HCT116 (cell line): ENCODE data around the gene HNRNPH1. TPM values are rescaled to one million over a fixed set of nuclear protein-coding genes. Genes with fewer than 3 reads are reported as not detected.

Experiments used
- ATAC-seq: fragments of 200-7000 bp; cut with Tn5 transposase; 2 replicates; pipeline ENCODE4 v1.9.1; 2020; ENCODE audit warnings: mild to moderate bottlenecking, moderate library complexity
- BruUV-seq: library from RNA; stranded (reverse); fragments of 400-500 nt; replicated peaks from 2 replicates; lab custom pipeline; 2021; lab: Mats Ljungman, UMichigan
- CTCF ChIA-PET: fragments of 300-600 bp; sonication (Branson Sonifier 250); formaldehyde crosslinking; loops from one replicate; lab custom pipeline; 2021; ENCODE audit warnings: antibody characterized with exemption; lab: Charles Lee
- POLR2A ChIA-PET: fragments of 300-600, 350-600 bp; sonication (Branson Sonifier 250); formaldehyde crosslinking; loops from one replicate; lab custom pipeline; 2021; ENCODE audit warnings: antibody characterized with exemption; lab: Charles Lee
- RAD21 ChIA-PET, 2 experiments: fragments of 300-600 bp; sonication (Branson Sonifier 250); formaldehyde crosslinking; loops; one replicate each; lab custom pipeline; 2023; ENCODE audit warnings: low total read pairs in 2 of 2; ENCODE audit not compliant: uncharacterized antibody in 2 of 2, unreplicated experiment in 2 of 2, low non-redundant PET in 1 of 2; lab: Charles Lee
- DNase-seq: peaks from one replicate; pipeline ENCODE4 v3.0.0-alpha.2; 2010; ENCODE audit warnings: low read depth, low spot score
- H2AFZ ChIP-seq: fragments of 200-600 bp; shearing (Covaris generic), sonication (generic); 2 replicates; pipeline ENCODE4 v1.6.1; 2017; ENCODE audit warnings: low read depth, mixed run types, mixed read lengths, antibody characterized with exemption, low read length; ENCODE audit not compliant: poor library complexity, severe bottlenecking
- H3K27ac ChIP-seq: 2 replicates; pipeline ENCODE4 v1.5.1; 2012; ENCODE audit warnings: low read depth, low read length
- H3K27me3 ChIP-seq: fragments of 200-600 bp; sonication (generic); 2 replicates; pipeline ENCODE4 v1.6.1; 2016; ENCODE audit warnings: mixed run types, low read length, mixed read lengths; ENCODE audit not compliant: insufficient read depth
- H3K36me3 ChIP-seq, 2 experiments: fragments of 200-500 bp in 1 of 2; fragments of 200-600 bp in 1 of 2; sonication (Bioruptor generic) in 1 of 2; sonication (generic) in 1 of 2; 2 replicates each; pipeline versions ENCODE4 v1.5.1 to v1.6.1; 2014 to 2016; ENCODE audit warnings: low read length in 2 of 2, inconsistent platforms in 1 of 2, mixed read lengths in 1 of 2, mixed run types in 1 of 2; ENCODE audit not compliant: insufficient read depth in 2 of 2, control insufficient read depth in 1 of 2
- H3K4me1 ChIP-seq, 2 experiments: fragments of 200-600 bp in 1 of 2; sonication (generic) in 1 of 2; 2 replicates each; pipeline versions ENCODE4 v1.5.1 to v1.6.1; 2012 to 2017; ENCODE audit warnings: low read length in 2 of 2, inconsistent platforms in 1 of 2, mild to moderate bottlenecking in 1 of 2, mixed read lengths in 1 of 2, mixed run types in 1 of 2, moderate library complexity in 1 of 2; ENCODE audit not compliant: insufficient read depth in 2 of 2, control insufficient read depth in 1 of 2
- H3K4me2 ChIP-seq: fragments of 200-600 bp; sonication (generic); 2 replicates; pipeline ENCODE4 v1.6.1; 2017; ENCODE audit warnings: mixed run types, low read length, mixed read lengths
- H3K4me3 ChIP-seq, 2 experiments: fragments of 200-600 bp in 1 of 2; sonication (generic) in 1 of 2; replicated peaks in 1 of 2; 2 replicates each; pipeline ENCODE4 v1.5.1; 2011 to 2016; ENCODE audit warnings: low read length in 2 of 2, control low read depth in 1 of 2, low read depth in 1 of 2, mild to moderate bottlenecking in 1 of 2, mixed read lengths in 1 of 2, mixed run types in 1 of 2
- H3K79me2 ChIP-seq: fragments of 200-600 bp; sonication (generic); 2 replicates; pipeline ENCODE4 v1.6.1; 2017; ENCODE audit warnings: mild to moderate bottlenecking, mixed run types, low read length, moderate library complexity, mixed read lengths; ENCODE audit not compliant: insufficient read depth
- H3K9ac ChIP-seq: fragments of 200-600 bp; sonication (generic); 2 replicates; pipeline ENCODE4 v1.6.1; 2016; ENCODE audit warnings: low read length, mixed read lengths
- H3K9me2 ChIP-seq: fragments of 200-600 bp; sonication (generic), shearing (Covaris generic); 2 replicates; pipeline ENCODE4 v1.6.1; 2017; ENCODE audit warnings: mixed run types, mild to moderate bottlenecking, moderate library complexity; ENCODE audit not compliant: insufficient read depth
- H3K9me3 ChIP-seq, 2 experiments: fragments of 200-500 bp in 1 of 2; fragments of 200-600 bp in 1 of 2; sonication (Bioruptor generic) in 1 of 2; sonication (generic) in 1 of 2; 2 replicates each; pipeline ENCODE4 v1.6.1; 2014 to 2017; ENCODE audit warnings: low read length in 2 of 2, mixed read lengths in 2 of 2, inconsistent platforms in 1 of 2, low read depth in 1 of 2, mild to moderate bottlenecking in 1 of 2, mixed run types in 1 of 2, moderate library complexity in 1 of 2; ENCODE audit not compliant: control insufficient read depth in 1 of 2, insufficient read depth in 1 of 2
- H4K20me1 ChIP-seq: fragments of 200-600 bp; sonication (generic), shearing (Covaris generic); 2 replicates; pipeline ENCODE4 v1.6.1; 2017; ENCODE audit warnings: mixed run types, mild to moderate bottlenecking, moderate library complexity; ENCODE audit not compliant: insufficient read depth
- CBX3 ChIP-seq: IDR thresholded peaks from 2 replicates; pipeline ENCODE4 v1.6.1; 2012; ENCODE audit warnings: low read depth
- CEBPB ChIP-seq: IDR thresholded peaks from 2 replicates; pipeline ENCODE4 v1.6.1; 2012; ENCODE audit warnings: low read depth
- CTCF ChIP-seq, 3 experiments: fragments of 200-600 bp in 1 of 3; sonication (generic) in 1 of 3; IDR thresholded peaks in 2 of 3; conservative IDR thresholded peaks in 1 of 3; 2 replicates each; pipeline ENCODE4 v1.5.1; 2012 to 2017; ENCODE audit warnings: low read depth in 2 of 3, low read length in 2 of 3, antibody characterized with exemption in 1 of 3, borderline replicate concordance in 1 of 3, control low read depth in 1 of 3, mild to moderate bottlenecking in 1 of 3, mixed read lengths in 1 of 3, mixed run types in 1 of 3, moderate library complexity in 1 of 3; ENCODE audit not compliant: insufficient read depth in 1 of 3
- ELF1 ChIP-seq: IDR thresholded peaks from 2 replicates; pipeline ENCODE4 v1.6.1; 2012; ENCODE audit warnings: low read depth, borderline replicate concordance
- EZH2 ChIP-seq: fragments of 200-600 bp; sonication (generic); IDR thresholded peaks from 2 replicates; pipeline ENCODE4 v1.6.1; 2017; ENCODE audit warnings: antibody characterized with exemption, mixed run types
- EZH2phosphoT487 ChIP-seq: fragments of 200-600 bp; IDR thresholded peaks from 2 replicates; pipeline ENCODE4 v1.6.1; 2018; ENCODE audit warnings: antibody characterized with exemption, borderline replicate concordance
- FOSL1 ChIP-seq: IDR thresholded peaks from 2 replicates; pipeline ENCODE4 v1.6.1; 2012; ENCODE audit warnings: low read depth
- MAX ChIP-seq: IDR thresholded peaks from 2 replicates; pipeline ENCODE4 v1.6.1; 2012
- POLR2AphosphoS5 ChIP-seq: IDR thresholded peaks from 2 replicates; pipeline ENCODE4 v1.6.1; 2011; ENCODE audit warnings: mild to moderate bottlenecking, low read depth, low read length, moderate library complexity
- RAD21 ChIP-seq: IDR thresholded peaks from 2 replicates; pipeline ENCODE4 v1.6.1; 2012; ENCODE audit warnings: low read depth, mild to moderate bottlenecking
- SIN3A ChIP-seq: IDR thresholded peaks from 2 replicates; pipeline ENCODE4 v1.6.1; 2012; ENCODE audit warnings: low read depth
- SP1 ChIP-seq: IDR thresholded peaks from 2 replicates; pipeline ENCODE4 v1.6.1; 2012; ENCODE audit warnings: low read depth
- SRF ChIP-seq: IDR thresholded peaks from 2 replicates; pipeline ENCODE4 v1.6.1; 2012; ENCODE audit warnings: low read depth
- TCF7L2 ChIP-seq: IDR thresholded peaks from 2 replicates; pipeline ENCODE4 v1.7.0; 2011; ENCODE audit warnings: borderline replicate concordance, inconsistent platforms; ENCODE audit not compliant: insufficient read depth, insufficient read length; ENCODE audit errors: extremely low read depth
- ZBTB33 ChIP-seq: IDR thresholded peaks from 2 replicates; pipeline ENCODE4 v1.6.1; 2011; ENCODE audit warnings: mild to moderate bottlenecking, low read length, moderate library complexity; ENCODE audit not compliant: insufficient replicate concordance; ENCODE audit errors: extremely low read depth
- ZFX ChIP-seq: fragments of 450-650 bp; IDR thresholded peaks from 2 replicates; pipeline ENCODE4 v1.6.1; 2017
- ZNF274 ChIP-seq: fragments of 200-500 bp; sonication (Bioruptor generic); IDR thresholded peaks from 2 replicates; pipeline ENCODE4 v1.6.1; 2014; ENCODE audit warnings: mild to moderate bottlenecking, low read depth, low read length, inconsistent platforms
- intact Hi-C: fragments of 100-400 bp; cut with micrococcal nuclease; formaldehyde crosslinking; loops from 2 replicates; pipeline ENCODE4 v1.10.0; 2022
- total RNA-seq: library from RNA; stranded (reverse); gene quantifications from one replicate; pipeline ENCODE4 v1.2.1, GENCODE V29; 2021; ENCODE audit not compliant: unreplicated experiment

The HNRNPH1 gene
- total RNA-seq, 1 experiment from 2014 or later: 788 TPM

- TF ChIP-seq EZH2phosphoT487: no peak
- no peak for TF ChIP-seq CTCF (IDR thresholded peaks at IDR 0.05 in 2 of 3, conservative IDR thresholded peaks at IDR 0.05 in 1 of 3; ENCODE audit: borderline replicate concordance in 1 of 3, insufficient read depth in 1 of 3, low read depth in 2 of 3, low read length in 2 of 3)
- TF ChIP-seq EZH2: no peak
Observed at GRCh38 chr5:179619776-179620175, 3.7 kb downstream of the HNRNPH1 start (continued).

- no peaks in the 10 kb centered on the region for H3K9me2 ChIP-seq
- ChIA-PET POLR2A (no interaction called here), CTCF (no interaction called here), RAD21 (no interaction called here)
- ATAC-seq: no peak
- peaks cover 75 to 82% of the 10 kb centered on the region in 2 experiments for H3K36me3 ChIP-seq
- H3K9ac ChIP-seq: no peak overlapping the region
- H3K4me2 ChIP-seq: no peak overlapping the region
- no peak for DNase-seq
- peaks cover 83% of the 10 kb centered on the region for H4K20me1 ChIP-seq
- peaks cover 8 to 18% of the 10 kb centered on the region in 2 experiments for H3K4me1 ChIP-seq
- H3K27me3 ChIP-seq: no peaks in the 10 kb centered on the region
- no peak overlapping the region for H3K4me3 ChIP-seq
- BruUV-seq: no TSS peak
- no peak overlapping the region for H2AFZ ChIP-seq
- no peak overlapping the region for H3K27ac ChIP-seq
- intact Hi-C loops: no loop called here
- no peak for TF ChIP-seq ZFX
- no peak; the same call in 1 of the 2 replicates for TF ChIP-seq POLR2AphosphoS5
- no peak for TF ChIP-seq SIN3A
- no peak for TF ChIP-seq SRF
- no peak for TF ChIP-seq CTCF (IDR thresholded peaks at IDR 0.05 in 2 of 3, conservative IDR thresholded peaks at IDR 0.05 in 1 of 3; ENCODE audit: borderline replicate concordance in 1 of 3, insufficient read depth in 1 of 3, low read depth in 2 of 3, low read length in 2 of 3)
- TF ChIP-seq TCF7L2: no peak
- TF ChIP-seq CEBPB: no peak
- no peak for TF ChIP-seq SP1
- no peak for TF ChIP-seq MAX
- TF ChIP-seq RAD21: no peak
- no peak for TF ChIP-seq FOSL1
- TF ChIP-seq CBX3: no peak
- no peak for TF ChIP-seq ZBTB33
- no peak for TF ChIP-seq ZNF274
- TF ChIP-seq ELF1: no peak
- no peak for TF ChIP-seq EZH2phosphoT487
- H3K79me2 ChIP-seq: peaks cover 93% of the 10 kb centered on the region
- H3K9me3 ChIP-seq: no peaks in the 10 kb centered on the region
Observed at GRCh38 chr5:179618923-179619554, 4.4 kb downstream of the HNRNPH1 start.
